Neutrophil (primary cell): ENCODE results near the gene HNRNPL.
"Not testable (repeated sequence)": the region's sequence is repeated elsewhere in the genome, so short reads cannot be mapped to it uniquely, and the experiment has no call there.

Experiments
- H3K27ac ChIP-seq: fragments of 200-600 bp; sonication (generic); 2 replicates; pipeline ENCODE4 v1.5.1; 2016; ENCODE audit warnings: mild to moderate bottlenecking, moderate library complexity
- H3K27me3 ChIP-seq: fragments of 200-600 bp; sonication (generic); 2 replicates; pipeline ENCODE4 v1.6.0; 2016; ENCODE audit warnings: mild to moderate bottlenecking
- H3K36me3 ChIP-seq: fragments of 200-600 bp; sonication (generic); 2 replicates; pipeline ENCODE4 v1.5.1; 2017
- H3K4me1 ChIP-seq, 2 experiments: fragments of 200-600 bp in 1 of 2; sonication (generic) in 1 of 2; 1 replicate in 1 of 2; 2 replicates in 1 of 2; pipeline versions ENCODE4 v1.5.1 to v1.6.1; 2013 to 2016; ENCODE audit warnings: low read depth in 1 of 2, low read length in 1 of 2, mild to moderate bottlenecking in 1 of 2, moderate library complexity in 1 of 2; ENCODE audit not compliant: control insufficient read depth in 1 of 2, insufficient read depth in 1 of 2
- H3K4me3 ChIP-seq, 2 experiments: fragments of 200-600 bp in 1 of 2; sonication (generic) in 1 of 2; 1 replicate in 1 of 2; 2 replicates in 1 of 2; pipeline ENCODE4 v1.5.1; 2013 to 2016; ENCODE audit warnings: low read depth in 1 of 2, low read length in 1 of 2, mild to moderate bottlenecking in 1 of 2, moderate library complexity in 1 of 2
- H3K9me3 ChIP-seq: fragments of 200-600 bp; sonication (generic); 2 replicates; pipeline ENCODE4 v1.5.1; 2016
- TF ChIP-seq, protein P1 (sequence below): fragments of 200-600 bp; sonication (generic); IDR thresholded peaks from 2 replicates; pipeline ENCODE4 v1.5.1; 2016; ENCODE audit warnings: antibody characterized with exemption

HNRNPL gene

DNA sequence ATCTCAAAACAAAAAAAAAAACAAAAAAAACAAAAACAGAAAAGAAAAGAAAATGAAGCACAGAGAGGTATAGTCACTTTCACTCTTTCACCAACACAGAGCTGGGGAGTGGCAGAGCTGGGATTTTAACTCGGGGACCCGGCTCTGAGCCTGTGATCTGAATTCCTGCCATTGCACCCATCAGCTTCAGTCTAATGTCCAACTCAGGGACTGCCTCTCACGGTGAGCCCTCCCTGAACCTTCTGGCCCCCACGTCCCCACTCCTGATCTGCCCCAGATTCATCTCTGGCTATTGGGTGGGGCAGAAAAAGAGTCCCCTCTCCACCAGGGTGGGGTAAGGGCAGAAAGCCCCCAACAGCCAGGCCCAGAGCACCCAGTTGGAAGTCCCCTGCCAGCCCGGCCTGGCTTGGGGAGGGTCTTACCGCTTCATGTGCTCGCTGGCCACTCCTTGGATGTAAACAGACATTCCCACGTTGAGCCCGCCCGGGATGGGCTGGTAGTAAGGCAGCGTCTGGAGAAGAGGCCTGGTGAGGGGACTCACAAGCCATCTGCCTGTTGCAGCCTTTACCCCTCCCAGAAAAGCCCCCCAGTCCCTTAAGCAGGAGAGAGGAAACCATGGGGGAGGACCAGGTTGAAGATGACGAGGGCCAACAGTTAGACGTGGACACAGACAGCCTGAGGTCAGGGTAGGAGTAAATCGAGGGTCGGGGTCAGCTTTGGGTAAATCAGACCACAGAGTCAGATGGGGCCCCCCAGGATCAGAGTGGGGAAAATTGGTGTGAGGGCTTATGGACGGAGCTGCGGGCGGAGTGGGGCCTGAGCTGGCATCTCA lies 37.6 kb downstream of the HNRNPL start:
- no peaks in the 10 kb centered on the region for H3K27me3 ChIP-seq
- H3K4me1 ChIP-seq, result no peaks in the 10 kb centered on the region
- TF ChIP-seq, protein P1, sequence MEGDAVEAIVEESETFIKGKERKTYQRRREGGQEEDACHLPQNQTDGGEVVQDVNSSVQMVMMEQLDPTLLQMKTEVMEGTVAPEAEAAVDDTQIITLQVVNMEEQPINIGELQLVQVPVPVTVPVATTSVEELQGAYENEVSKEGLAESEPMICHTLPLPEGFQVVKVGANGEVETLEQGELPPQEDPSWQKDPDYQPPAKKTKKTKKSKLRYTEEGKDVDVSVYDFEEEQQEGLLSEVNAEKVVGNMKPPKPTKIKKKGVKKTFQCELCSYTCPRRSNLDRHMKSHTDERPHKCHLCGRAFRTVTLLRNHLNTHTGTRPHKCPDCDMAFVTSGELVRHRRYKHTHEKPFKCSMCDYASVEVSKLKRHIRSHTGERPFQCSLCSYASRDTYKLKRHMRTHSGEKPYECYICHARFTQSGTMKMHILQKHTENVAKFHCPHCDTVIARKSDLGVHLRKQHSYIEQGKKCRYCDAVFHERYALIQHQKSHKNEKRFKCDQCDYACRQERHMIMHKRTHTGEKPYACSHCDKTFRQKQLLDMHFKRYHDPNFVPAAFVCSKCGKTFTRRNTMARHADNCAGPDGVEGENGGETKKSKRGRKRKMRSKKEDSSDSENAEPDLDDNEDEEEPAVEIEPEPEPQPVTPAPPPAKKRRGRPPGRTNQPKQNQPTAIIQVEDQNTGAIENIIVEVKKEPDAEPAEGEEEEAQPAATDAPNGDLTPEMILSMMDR, result no peak
- H3K9me3 ChIP-seq, result no peaks in the 10 kb centered on the region
- no peak overlapping the region for H3K4me3 ChIP-seq
- no peak overlapping the region for H3K27ac ChIP-seq
- peaks cover 27% of the 10 kb centered on the region for H3K36me3 ChIP-seq

DNA sequence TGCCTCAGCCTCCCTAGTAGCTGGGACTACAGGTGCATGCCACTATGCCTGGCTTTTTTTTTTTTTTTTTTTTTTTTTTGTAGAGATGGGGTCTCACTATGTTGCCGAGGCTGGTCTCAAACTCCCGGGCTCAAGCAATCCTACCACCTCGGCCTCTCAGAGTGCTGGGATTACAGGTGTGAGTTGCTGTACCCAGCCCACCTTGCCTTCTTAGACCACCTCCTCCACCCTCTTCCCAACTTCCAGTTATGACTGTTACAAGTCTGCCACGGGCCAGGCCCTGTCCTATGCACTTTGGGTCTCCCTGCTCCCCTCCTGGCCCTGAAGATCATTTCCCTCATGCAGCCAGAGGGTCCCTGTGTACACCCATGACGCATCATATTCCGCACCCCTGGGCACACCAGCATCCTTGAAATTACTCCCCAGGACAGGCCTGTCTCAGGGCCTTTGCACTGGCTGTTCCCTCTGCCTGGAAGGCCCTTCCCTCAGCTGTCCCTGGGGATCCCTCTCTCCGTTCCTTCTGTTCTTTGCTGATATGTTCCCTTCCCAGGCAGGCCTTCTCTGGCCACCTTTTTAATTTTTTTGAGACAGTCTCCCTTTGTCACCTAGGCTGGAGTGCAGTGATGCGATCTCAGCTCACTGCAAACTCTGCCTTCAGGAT lies 40.1 kb downstream of the HNRNPL start:
- no peaks in the 10 kb centered on the region for H3K9me3 ChIP-seq
- H3K4me1 ChIP-seq, result no peaks in the 10 kb centered on the region
- H3K27ac ChIP-seq, result no peak overlapping the region
- no peaks in the 10 kb centered on the region for H3K27me3 ChIP-seq
- H3K4me3 ChIP-seq, result no peak overlapping the region
- peaks cover 2% of the 10 kb centered on the region for H3K36me3 ChIP-seq
- TF ChIP-seq, protein P1, result no peak

DNA sequence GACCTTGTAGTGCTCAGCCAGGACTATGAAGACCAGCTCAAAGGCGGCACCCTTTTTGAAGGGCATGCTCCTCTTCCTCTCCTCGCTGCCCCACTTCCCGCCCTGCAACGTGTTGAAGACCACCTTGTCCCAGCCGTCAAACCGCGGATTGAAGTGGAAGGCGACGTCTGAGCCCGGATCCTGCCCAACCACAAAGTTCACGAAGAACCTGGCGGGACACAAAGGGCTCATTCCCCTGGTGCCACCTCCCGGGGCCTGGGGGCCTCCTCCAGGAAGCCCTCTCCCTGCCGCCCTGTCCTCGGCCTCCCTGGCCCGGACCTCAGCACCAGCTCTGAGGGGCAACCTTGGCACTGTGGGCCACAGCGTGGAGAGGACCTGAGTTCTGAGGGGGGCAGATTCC lies 41.0 kb downstream of the HNRNPL start:
- Histone ChIP-seq H3K4me3 (no peak overlapping the region), H3K27ac (no peak overlapping the region), H3K36me3 (no peaks in the 10 kb centered on the region), H3K9me3 (no peaks in the 10 kb centered on the region), H3K4me1 (no peaks in the 10 kb centered on the region), H3K27me3 (no peaks in the 10 kb centered on the region)
- TF ChIP-seq, protein P1, result no peak

DNA sequence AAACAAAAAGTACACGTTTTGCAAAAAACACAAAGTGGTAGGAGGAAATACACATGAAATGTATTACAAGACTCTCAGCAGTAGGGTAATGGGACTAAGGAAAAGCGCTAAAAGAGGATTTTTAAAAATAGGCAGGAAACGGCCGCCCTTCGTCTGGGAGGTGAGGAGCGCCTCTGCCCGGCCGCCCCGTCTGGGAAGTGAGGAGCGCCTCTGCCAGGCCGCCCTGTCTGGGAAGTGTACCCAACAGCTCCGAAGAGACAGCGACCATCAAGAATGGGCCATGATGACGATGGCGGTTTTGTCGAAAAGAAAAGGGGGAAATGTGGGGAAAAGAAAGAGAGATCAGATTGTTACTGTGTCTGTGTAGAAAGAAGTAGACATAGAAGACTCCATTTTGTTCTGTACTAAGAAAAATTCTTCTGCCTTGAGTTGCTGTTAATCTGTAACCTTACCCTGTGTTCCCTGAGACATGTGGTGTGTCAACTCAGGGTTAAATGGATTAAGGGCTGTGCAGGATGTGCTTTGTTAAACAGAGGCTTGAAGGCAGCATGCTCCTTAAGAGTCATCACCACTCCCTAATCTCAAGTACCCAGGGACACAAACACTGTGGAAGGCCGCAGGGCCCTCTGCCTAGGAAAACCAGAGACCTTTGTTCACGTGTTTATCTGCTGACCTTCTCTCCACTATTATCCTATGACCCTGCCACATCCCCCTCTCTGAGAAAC lies 42.2 kb downstream of the HNRNPL start:
- H3K27ac ChIP-seq, H3K9me3 ChIP-seq, H3K4me1 ChIP-seq, H3K36me3 ChIP-seq, H3K27me3 ChIP-seq, H3K4me3 ChIP-seq: not testable (repeated sequence)

DNA sequence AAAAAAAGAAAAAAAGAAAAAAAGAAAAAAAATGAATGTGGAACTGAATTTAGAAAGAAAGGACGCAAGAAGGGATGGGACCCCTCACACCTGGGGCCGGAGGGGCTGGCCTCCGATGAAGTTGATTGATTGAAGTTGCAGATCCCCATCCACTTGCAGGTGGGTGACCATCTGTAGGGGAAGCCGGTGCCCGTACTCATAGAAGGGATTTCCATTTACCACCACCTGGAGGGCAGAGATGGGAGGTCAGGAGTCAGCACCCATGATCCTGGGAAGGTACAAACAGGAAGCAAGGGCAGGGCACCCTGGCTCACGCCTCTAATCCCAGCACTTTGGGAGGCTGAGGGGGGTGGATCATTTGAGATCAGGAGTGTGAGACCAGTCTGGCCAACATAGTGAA lies 43.4 kb downstream of the HNRNPL start:
- no peak overlapping the region for H3K4me3 ChIP-seq
- no peaks in the 10 kb centered on the region for H3K36me3 ChIP-seq
- no peaks in the 10 kb centered on the region for H3K4me1 ChIP-seq
- H3K27ac ChIP-seq, result no peak overlapping the region
- TF ChIP-seq, protein P1, result no peak
- no peaks in the 10 kb centered on the region for H3K27me3 ChIP-seq
- no peaks in the 10 kb centered on the region for H3K9me3 ChIP-seq

DNA sequence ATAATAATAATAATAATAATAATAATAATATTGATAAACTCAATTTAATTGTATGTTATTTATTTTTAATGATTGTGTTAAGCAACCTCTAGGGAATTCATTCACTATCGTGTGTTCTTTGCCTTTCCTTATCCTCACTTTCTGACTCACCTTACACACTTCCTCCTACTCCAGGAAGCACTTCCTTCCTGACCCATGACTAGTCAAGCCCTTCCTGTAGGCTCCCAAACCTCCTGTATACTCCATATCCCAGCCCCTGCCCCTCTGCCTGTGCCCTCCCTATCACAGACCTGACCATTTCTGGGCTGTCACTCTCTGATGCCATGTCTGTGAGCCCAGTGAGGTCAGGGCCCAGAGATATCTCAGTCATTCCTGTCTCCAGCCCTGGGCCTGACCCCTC lies 44.6 kb downstream of the HNRNPL start:
- Histone ChIP-seq H3K4me3 (no peak overlapping the region), H3K4me1 (no peaks in the 10 kb centered on the region), H3K27ac (no peak overlapping the region), H3K36me3 (no peaks in the 10 kb centered on the region), H3K27me3 (no peaks in the 10 kb centered on the region), H3K9me3 (no peaks in the 10 kb centered on the region)
- TF ChIP-seq, protein P1, result no peak
